HG02884 (cell line): ENCODE data around the gene DAZAP2.

ENCODE experiments used
- ATAC-seq: cut with Tn5 transposase; IDR thresholded peaks from one replicate; pipeline ENCODE4 v1.9.1; 2021; ENCODE audit warnings: mild to moderate bottlenecking, moderate library complexity; ENCODE audit not compliant: unreplicated experiment

DAZAP2 gene

GRCh38 chr12:51238510-51239334 is at the start of gene DAZAP2:
DAZAP2 (plus strand) TSS chr12:51238826; CDS start chr12:51238908, 82 bp downstream.
- peak; percentile 89 for ATAC-seq

DNA sequence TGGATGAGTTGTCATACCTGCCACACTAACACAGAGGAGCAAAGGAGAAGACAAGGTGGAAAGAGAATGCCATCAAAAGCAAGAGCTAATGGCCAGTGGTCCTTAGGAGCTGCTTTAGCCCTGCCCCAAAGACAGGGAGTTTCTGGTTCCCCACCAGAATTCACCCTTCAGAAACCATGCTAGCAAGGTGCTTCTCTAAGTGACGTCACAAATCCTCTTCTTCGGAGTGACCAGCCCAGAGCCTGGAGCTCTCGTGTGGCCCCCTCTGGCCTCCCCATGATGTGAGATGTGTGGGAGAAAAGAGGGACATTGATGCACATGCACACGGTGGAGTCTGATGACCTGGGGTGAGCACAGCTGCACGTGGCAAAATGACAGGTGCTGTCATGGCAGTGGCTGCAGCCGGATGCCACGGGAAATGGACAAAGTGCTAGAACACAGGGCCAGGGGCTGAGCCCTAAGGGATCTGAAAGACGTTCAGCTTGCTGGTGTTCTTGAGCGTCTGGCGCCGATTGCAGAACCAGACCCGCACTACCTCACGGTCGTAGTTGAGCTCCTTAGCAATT is 48.8 kb upstream of the DAZAP2 start:
- no peak for ATAC-seq

- ATAC-seq, result no peak
Measured at GRCh38 chr12:51190820-51191219, 47.8 kb upstream of the DAZAP2 start.

DNA sequence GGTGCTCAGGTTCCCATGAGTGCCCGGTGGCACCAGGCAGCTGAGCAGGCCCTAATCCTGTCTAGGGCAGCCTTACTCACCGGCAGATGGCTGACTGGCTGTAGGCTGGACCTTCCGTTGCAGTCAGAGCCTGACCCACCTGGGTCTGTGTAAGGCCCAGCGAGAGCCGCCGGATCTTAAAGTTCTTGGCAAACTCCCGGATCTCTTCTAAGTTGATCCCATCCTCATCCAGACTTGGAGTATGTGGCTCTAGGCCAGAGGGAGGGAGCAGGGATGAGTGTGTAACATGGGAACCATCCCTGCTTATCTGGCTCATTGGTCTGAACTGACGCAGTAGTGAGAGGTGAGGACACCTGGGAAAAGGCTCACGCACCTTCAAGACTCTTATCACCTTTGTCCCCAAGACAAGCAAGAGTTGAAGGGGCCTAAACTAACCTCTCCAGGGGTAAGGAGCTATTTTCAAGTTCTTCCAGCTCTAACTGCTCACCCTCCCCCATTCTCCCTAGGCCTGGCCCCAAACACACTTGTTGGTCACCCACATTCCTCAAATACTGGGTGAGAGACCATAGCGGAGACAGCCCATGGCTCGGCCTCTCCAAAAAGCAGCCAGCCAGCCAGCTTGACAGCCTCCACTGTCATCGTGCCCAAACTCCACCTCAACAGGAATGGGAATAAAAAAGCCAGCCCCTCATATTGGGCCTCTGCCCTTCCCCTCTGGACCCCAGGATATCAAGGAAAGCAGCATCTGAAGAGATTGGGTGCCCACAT is 46.9 kb upstream of the DAZAP2 start:
- no peak for ATAC-seq

DNA sequence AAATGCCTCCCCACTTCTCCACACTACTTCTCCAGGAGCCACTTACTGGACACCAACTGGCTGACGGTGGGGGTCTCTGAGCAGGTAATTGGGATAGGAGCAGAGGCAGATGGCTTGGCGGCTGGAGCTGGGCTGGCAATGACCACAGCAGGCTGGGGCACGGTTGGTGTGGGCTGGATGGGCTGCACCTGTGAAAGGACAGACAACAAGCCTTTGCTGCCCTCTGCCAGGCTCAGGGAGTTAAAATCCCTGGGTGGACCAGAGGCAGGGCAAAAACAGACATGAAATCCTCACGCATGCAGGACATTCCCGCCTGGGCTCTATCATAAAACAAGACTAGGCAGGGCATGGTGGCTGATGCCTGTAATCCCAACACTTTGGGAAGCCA is 46.3 kb upstream of the DAZAP2 start:
- ATAC-seq, result no peak

- ATAC-seq, result no peak
Measured at GRCh38 chr12:51195841-51196240, 42.8 kb upstream of the DAZAP2 start.

DNA sequence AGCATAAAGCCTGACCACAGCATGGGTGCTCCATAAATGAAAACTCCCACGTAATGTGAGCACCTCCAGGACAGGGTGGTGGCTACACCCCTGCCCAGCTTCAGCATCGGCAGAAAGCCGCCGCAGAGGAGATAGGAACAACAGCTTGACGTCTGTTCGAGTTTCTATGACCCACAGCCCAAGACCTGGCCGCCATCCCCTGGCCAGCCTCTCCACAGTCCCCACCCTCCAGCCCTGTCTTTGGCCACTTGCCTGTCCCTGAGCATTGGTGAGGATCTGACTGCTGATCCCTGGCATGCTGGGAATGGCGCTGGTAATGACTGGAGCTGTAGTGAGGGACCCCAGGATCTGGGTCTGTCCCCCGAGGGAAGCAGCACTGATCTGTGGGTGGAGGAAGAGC is 42.1 kb upstream of the DAZAP2 start:
- ATAC-seq, result no peak

DNA sequence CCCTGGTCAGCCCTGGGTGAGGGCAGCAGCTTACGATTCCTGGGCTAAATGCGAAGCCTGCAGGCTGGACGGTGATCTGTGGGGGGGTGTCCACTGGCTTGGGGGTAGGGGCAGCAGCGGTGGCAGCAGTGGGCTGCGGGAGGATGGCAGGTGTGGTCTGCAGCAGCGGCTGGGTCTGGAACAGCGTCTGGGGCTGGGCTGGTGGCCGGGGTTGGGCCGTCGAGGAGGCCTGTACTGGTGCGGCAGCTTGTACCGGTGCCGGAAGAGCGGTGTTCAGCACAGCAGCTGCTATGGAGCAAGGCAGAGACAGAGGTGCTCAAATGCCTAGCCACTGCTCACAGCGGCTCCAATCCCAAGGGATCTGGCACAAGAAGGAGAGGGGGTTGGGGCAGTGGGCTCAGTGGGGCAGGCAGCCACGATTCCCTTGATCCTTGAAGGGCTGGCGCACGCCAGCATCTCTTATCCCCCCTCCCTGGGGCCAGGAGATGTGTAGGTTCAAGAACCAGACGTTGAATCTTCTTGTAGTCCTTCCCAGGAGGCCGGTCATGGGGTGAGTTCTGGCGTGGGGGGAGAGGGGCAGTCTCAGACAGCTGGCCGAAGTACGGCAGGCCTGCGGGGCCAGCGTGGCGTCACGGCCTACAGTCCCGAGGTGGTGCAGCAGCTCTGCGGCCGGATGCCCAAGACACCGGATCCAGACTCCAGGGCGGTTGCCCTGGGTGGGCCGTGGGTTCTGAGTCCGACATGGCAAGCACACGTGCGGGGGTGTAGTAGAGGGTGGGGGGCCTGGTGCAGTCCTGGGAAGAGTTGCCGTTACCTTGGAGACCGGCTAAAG is 40.7 kb upstream of the DAZAP2 start:
- no peak for ATAC-seq

- no peak for ATAC-seq
Measured at GRCh38 chr12:51198568-51199365, 39.9 kb upstream of the DAZAP2 start.

DNA sequence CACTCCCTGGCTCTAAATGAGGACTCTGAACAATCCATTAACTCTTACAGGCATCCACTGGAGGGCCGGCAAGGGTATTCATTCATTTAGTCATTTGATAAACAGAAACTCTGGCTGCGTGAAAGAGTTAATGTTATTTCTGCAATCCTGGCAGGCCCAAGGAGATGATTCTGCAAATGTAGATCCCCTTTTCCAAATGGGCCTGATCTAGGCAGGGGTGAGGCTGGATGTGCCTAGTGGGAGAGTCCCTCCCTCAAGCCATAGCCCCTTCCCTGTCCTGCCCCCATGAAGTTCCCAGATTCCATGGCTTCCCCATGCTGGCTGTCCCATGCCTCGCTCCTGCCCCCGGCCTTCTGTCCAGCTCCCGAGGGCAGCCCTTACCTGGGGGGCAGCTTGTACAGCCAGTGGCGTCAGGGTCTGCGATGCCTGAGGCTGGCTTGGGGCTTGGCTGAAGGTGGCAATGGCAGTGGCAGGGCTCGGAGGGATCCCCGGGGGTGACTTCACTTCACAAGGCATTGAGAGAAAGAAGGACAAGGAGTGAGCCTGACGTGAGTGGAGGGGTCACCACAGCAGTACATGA is 39.2 kb upstream of the DAZAP2 start:
- ATAC-seq, result no peak

GRCh38 chr12:51200156-51200555 is 38.5 kb upstream of the DAZAP2 start:
- ATAC-seq, result no peak

DNA sequence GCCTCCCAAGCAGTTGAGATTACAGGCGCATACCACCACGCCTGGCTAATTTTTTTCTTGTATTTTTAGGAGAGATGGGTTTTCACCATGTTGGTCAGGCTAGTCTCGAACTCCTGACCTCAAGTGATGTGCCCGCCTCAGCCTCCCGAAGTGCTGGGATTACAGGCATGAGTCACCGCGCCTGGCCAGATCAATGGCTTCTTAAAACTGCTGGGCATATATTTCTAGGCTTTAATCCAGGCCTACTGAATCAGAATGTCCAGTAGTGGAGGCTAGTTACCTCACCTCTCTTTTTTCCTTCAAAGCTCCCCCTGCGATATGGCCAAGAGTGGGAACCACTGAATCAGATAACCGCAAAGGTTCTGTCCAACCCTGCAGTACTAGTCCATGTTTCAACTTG is 37.8 kb upstream of the DAZAP2 start:
- no peak for ATAC-seq

- no peak for ATAC-seq
Measured at GRCh38 chr12:51202718-51203117, 35.9 kb upstream of the DAZAP2 start.

DNA sequence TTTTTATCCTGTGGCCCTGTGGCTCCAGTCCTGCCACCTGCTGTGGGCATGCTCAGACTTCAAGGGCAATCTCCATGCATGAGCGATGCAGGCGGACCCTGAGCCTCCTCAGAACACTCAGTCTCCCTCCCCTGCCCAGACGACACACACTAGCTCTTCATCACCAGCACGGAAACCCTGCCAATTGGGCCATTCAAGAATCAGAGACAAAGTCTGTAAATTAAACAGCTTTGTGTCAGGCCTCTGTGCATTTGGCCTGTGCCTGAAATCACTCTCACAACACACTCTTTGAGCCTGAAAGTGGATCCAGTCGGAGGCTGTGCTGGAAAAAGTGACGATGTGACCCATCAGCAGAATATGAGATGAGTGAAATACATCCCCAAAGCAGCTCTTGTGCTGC is 33.3 kb upstream of the DAZAP2 start:
- no peak for ATAC-seq

DNA sequence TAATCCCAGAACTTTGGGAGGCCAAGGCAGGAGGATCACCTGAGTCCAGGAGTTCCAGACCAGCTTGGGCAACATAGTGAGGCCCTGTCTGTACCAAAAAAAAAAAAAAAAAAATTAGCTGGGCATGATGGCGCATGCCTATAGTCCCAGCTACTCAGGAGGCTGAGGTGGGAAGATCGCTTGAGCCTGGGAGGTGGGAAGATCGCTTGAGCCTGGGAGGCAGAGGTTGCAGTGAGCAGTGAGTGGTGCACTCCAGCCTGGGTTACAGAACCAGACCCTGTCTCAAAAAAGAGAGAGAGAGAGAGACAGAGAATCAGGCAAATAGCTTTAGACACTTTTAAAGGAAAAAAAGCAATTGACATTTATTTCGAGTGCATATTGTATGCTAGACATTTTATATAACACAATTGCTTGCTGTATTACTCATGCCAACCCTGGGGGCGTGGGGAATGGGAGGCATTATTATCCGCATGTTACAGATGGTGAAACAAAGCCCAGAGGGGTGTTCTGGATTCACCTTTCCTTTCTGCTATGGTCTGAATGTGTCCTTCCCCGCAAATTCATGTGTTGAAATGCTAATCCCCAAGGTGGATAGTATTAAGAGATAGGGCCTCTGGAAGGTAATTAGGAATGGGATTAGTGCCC is 30.5 kb upstream of the DAZAP2 start:
- no peak for ATAC-seq

DNA sequence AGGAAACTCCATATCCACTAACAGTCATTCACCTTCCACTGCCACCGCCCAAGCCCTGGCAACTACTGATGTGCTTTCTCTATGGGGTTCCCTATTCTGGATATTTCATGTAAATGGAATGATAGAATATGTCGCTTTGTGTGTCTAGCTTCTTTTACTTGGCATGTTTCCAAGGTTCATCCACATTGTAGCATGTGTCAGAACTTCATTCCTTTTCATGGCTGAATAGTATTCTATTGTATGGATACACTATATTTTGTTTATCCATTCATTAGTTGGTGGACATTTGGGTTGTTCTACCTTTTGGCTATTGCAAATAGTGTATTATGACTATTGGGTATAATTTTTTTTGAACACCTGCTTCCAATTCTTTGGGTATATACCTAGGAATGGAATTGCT is 29.4 kb upstream of the DAZAP2 start:
- ATAC-seq, result no peak

DNA sequence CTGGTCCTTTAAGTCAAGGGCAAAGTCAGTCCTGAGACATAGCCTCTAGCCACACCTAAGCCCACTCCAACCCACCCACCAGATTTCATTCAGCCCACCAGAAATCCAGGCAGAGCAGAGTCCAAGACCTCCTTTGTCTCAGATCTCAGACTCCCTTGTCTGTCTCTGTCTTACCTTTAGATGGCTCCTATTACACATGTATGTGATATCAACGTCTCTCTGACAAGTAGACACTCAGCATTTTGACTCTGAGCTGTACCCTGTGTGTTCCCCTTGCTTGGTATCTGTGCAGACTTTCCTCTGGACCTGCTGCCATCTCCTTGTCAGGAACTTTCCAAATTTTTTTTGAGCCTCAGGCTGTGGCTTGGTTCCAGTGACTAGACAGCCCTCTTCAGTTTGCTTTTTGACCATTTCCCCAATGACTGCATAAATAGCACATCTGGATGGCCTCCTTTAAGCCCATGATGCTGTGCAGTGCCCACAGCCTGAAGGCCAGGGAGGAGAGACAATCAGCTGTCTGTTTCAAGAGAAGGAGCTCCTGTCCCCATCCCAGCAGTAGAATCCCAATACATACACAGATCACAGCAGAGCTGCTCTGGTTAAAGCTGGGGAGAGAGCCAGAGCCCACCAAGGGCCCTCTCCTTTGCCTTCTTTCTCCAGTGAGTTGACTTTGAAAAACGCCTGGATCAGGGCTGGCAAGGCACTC is 27.8 kb upstream of the DAZAP2 start:
- no peak for ATAC-seq

GRCh38 chr12:51214895-51215294 is 23.7 kb upstream of the DAZAP2 start:
- no peak for ATAC-seq

DNA sequence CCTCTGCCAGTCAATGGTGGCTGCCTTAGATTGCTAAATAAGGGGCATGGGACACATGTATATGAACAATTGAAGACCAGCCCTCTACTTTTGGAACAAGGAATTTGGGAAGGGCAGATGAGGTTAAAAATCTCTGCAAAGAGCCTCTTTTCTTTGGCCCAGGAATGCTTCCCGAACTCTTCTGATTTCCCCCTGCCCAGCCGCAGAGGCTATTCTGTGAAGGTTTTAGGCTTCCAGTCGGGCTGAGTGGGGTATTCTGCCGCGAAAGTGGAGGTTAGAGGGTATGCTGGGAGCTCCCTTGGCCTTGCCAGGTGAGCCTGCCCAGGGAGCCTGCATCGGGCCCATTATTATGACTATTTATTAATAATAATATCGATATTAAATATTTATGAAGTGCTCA is 22.0 kb upstream of the DAZAP2 start:
- no peak for ATAC-seq
